Left ventricle myocardium inferior (tissue), 1 donor: ENCODE data around the gene FILIP1L. TPM values are rescaled to one million over a fixed set of nuclear protein-coding genes. Genes with fewer than 3 reads are reported as not detected.

Experiments
- DNase-seq: peaks from one replicate; pipeline ENCODE4 v3.0.0-alpha.2; 2020
- H3K27ac ChIP-seq: fragments of 200-600 bp; replicated peaks from 2 replicates; pipeline ENCODE4 v1.8.0; 2021
- H3K27me3 ChIP-seq: fragments of 200-600 bp; 2 replicates; pipeline ENCODE4 v1.8.0; 2021; ENCODE audit warnings: low read depth
- H3K36me3 ChIP-seq: fragments of 200-600 bp; 2 replicates; pipeline ENCODE4 v1.8.0; 2021
- H3K4me1 ChIP-seq: fragments of 200-600 bp; 2 replicates; pipeline ENCODE4 v1.8.0; 2021
- H3K4me3 ChIP-seq: fragments of 200-600 bp; 2 replicates; pipeline ENCODE4 v1.8.0; 2021; ENCODE audit warnings: mild to moderate bottlenecking, moderate library complexity
- H3K9me3 ChIP-seq: fragments of 200-600 bp; replicated peaks from 2 replicates; pipeline ENCODE4 v1.8.0; 2021
- intact Hi-C: fragments of 100-400 bp; cut with micrococcal nuclease; formaldehyde crosslinking; loops from one replicate; pipeline ENCODE4 v1.11.0; 2022
- total RNA-seq: library from RNA; stranded (reverse); fragmentation: NEBNext Ultra II Directional; extraction: Animal tissue kit (Norgen Biotek cat#: 25700); gene quantifications from one replicate; pipeline ENCODE4 v1.2.1, GENCODE V29; 2021
- TF ChIP-seq, protein P1 (sequence below): fragments of 200-600 bp; IDR thresholded peaks from 2 replicates; pipeline ENCODE4 v1.8.0; 2021; ENCODE audit warnings: antibody characterized with exemption, mild to moderate bottlenecking, borderline replicate concordance
- donor health status: DM: no; HTN: yes; CAD: no; lungs with severe emphysema.

The FILIP1L gene
- total RNA-seq, 1 donor from 2014 or later = 84.9 TPM

- DNase-seq = no peak
- H3K4me1 ChIP-seq = peaks cover 32% of the 10 kb centered on the region
- intact Hi-C loops = no loop called here
- TF ChIP-seq, protein P1, sequence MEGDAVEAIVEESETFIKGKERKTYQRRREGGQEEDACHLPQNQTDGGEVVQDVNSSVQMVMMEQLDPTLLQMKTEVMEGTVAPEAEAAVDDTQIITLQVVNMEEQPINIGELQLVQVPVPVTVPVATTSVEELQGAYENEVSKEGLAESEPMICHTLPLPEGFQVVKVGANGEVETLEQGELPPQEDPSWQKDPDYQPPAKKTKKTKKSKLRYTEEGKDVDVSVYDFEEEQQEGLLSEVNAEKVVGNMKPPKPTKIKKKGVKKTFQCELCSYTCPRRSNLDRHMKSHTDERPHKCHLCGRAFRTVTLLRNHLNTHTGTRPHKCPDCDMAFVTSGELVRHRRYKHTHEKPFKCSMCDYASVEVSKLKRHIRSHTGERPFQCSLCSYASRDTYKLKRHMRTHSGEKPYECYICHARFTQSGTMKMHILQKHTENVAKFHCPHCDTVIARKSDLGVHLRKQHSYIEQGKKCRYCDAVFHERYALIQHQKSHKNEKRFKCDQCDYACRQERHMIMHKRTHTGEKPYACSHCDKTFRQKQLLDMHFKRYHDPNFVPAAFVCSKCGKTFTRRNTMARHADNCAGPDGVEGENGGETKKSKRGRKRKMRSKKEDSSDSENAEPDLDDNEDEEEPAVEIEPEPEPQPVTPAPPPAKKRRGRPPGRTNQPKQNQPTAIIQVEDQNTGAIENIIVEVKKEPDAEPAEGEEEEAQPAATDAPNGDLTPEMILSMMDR = no peak
- no peaks in the 10 kb centered on the region for H3K27me3 ChIP-seq
- peaks cover 4% of the 10 kb centered on the region for H3K36me3 ChIP-seq
- H3K9me3 ChIP-seq = peaks cover 9% of the 10 kb centered on the region
- H3K4me3 ChIP-seq = no peak overlapping the region
- peak overlapping the region; percentile 70 for H3K27ac ChIP-seq
These were observed 36.2 kb upstream of the FILIP1L start for GRCh38 chr3:100150473-100150872.

- peak overlapping the region; percentile 70 for H3K27ac ChIP-seq
- H3K4me1 ChIP-seq = peaks cover 32% of the 10 kb centered on the region
- intact Hi-C loops = no loop called here
- DNase-seq = no peak
- TF ChIP-seq, protein P1 = no peak
- H3K27me3 ChIP-seq = no peaks in the 10 kb centered on the region
- H3K9me3 ChIP-seq = peaks cover 3% of the 10 kb centered on the region
- H3K4me3 ChIP-seq = no peak overlapping the region
- no peaks in the 10 kb centered on the region for H3K36me3 ChIP-seq
These were observed 35.6 kb upstream of the FILIP1L start for GRCh38 chr3:100149713-100150415.

DNA sequence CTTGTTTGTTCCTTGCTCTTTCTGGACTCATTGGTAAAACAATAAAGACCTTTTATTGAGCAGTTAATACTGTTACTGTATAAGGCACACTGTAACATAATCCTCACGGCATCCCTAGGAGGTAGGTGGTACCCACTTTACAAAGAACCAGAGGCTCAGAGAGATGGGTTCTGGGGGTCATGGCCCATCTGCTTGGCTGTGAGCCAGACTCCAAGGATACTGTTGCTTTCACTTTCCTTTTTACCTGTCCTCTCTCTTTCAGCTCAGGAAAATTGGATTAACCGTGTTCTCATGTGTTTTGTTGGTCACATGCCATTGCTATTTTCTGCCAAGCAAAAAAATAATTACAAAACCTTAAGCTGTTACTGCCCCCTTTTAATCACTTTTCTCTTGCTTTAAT is 34.8 kb upstream of the FILIP1L start:
- Histone ChIP-seq H3K4me3 (no peak overlapping the region), H3K36me3 (no peaks in the 10 kb centered on the region), H3K27me3 (no peaks in the 10 kb centered on the region), H3K27ac (peak overlapping the region; percentile 70), H3K4me1 (peaks cover 32% of the 10 kb centered on the region), H3K9me3 (no peaks in the 10 kb centered on the region)
- TF ChIP-seq, protein P1 = no peak
- intact Hi-C loops = no loop called here
- DNase-seq = no peak

GRCh38 chr3:100144255-100144866 is 30.1 kb upstream of the FILIP1L start:
- TF ChIP-seq, protein P1 = no peak

DNA sequence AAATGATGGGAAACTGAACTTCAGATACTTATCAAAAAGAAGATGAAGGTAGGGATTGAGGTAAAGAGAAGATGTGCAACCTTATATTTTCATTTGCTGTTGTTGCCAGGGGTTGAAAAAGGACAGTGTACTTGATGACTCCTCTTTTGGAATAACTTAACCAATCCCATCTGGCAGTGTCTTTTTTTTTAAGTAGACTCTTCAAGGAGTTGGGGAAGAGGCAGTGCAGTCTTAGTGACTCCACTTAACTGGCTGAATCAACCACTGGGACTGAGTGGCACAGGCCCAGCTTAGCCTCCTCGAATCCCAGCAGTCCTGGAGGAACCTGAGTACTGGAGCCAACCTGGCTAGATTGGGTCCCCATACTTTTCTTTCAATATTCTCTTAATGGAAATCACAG is 27.3 kb upstream of the FILIP1L start:
- Histone ChIP-seq H3K27me3 (no peaks in the 10 kb centered on the region), H3K9me3 (peaks cover 19% of the 10 kb centered on the region), H3K36me3 (no peaks in the 10 kb centered on the region), H3K27ac (no peak overlapping the region), H3K4me3 (no peak overlapping the region), H3K4me1 (peaks cover 2% of the 10 kb centered on the region)
- intact Hi-C loops = no loop called here
- TF ChIP-seq, protein P1 = no peak
- DNase-seq = no peak

More at GRCh38 chr3:100144255-100144866, 30.1 kb upstream of the FILIP1L start:
- Histone ChIP-seq H3K4me3 (no peak overlapping the region), H3K27ac (no peak overlapping the region), H3K9me3 (peaks cover 19% of the 10 kb centered on the region), H3K27me3 (no peaks in the 10 kb centered on the region), H3K36me3 (no peaks in the 10 kb centered on the region), H3K4me1 (peaks cover 4% of the 10 kb centered on the region)
- intact Hi-C loops = no loop called here
- DNase-seq = no peak
